NCI-H2227 treated with DMSO at 0.1 percent for 48 hours (cell line): ENCODE data around the gene HEATR9.

Source experiments
- DNase-seq: peaks from one replicate; lab custom pipeline; 2025; lab: John Stamatoyannopoulos, UW

The HEATR9 gene

DNA sequence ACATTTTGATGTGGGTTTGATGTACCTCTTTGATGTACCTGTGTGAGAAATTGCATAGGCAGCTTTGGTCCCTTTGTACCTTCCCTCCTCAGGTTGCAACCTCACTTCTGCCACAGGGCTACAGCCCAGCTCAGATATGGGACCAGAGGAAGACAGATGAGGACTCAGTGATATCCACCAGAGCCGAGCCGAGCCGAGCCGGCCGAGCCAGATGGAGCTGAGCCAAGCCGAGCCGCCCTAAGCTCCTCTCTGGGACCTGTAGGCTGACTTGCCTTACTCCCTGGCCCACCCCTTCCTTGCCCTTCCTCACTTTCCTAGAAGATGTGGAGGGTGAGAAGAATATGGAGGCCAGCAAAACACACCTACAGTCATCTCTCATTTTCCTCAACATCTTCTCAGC lies 3.8 kb downstream of the HEATR9 start:
- no peak for DNase-seq

DNA sequence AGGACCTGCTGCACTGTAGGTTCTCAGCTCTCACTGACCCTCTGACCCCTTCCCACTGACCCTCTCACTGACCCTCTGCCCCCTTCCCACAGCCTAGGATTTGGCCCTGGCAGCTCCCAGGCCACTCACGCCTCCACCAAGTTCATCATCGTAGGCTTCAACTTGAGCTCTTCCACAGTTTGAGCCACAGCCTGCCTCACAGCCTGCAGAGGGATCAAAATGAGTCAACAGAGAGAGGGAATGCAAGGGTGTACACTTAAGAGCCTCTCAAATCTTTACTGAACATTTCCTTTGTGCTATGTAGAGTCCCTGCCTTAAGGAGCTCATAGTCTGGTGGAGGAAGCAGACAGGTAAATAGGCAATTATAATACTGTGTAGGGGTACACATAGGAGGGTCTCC lies 12.1 kb downstream of the HEATR9 start:
- no peak for DNase-seq

DNA sequence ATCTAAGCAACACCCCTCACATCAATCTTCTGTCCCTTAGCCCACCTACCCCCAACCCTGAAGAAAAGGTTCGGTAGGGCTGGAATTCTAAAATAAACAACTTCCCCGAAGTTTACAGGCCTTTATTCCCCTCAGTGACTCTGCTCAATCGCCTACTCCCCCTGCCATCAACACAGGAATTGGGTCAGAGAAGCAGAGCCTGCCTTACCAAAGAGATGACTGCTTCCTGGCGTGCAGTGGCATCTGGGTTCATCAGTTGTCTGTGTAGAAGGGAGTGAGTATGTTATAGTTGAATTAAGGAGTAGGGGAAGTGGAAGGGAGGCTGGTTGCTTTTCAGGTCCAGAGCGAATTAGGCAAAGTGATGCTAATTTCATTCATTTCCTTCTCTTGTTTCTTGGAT lies 12.7 kb downstream of the HEATR9 start:
- DNase-seq = no peak

DNA sequence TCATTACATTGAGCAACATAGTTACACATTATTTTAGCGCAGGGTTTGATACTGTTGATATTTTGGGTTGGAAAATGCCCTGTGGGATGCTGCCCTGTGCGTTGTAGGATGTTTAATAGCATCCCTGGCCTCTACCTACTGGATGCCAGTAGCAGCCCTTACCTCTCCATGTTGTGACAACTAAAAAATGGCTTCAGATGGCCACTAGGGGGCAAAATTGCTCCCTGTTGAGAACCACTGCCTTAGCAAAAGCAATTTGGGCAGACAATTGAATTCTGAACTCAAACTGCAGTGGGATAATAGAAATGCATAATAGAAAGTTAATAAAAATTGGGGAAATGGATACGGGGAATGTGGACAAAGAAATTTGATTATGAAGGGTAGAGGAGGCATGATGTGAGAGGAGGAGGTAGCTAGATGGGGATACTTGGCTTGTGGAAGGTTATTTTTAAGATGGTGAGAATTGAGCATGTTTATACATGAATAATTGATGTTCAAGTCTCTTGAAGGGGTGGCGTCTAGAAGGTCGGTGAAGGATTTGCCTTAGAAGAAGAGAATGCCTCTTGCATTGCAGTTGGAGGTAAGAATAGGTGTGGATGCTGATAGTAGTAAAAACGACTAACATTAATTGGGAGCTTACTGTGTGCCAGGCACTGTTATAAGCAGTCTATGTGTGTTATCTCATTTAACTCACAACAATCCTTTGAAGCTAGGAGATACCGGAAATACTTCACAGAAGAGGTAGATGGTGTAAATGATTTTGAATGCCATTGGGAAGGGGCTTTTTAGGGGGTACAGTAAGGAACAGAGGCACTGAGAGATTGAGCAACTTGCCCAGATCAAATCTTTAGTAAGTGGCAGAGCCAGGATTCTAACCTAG lies 19.0 kb downstream of the HEATR9 start:
- peak; percentile 8 for DNase-seq

DNA sequence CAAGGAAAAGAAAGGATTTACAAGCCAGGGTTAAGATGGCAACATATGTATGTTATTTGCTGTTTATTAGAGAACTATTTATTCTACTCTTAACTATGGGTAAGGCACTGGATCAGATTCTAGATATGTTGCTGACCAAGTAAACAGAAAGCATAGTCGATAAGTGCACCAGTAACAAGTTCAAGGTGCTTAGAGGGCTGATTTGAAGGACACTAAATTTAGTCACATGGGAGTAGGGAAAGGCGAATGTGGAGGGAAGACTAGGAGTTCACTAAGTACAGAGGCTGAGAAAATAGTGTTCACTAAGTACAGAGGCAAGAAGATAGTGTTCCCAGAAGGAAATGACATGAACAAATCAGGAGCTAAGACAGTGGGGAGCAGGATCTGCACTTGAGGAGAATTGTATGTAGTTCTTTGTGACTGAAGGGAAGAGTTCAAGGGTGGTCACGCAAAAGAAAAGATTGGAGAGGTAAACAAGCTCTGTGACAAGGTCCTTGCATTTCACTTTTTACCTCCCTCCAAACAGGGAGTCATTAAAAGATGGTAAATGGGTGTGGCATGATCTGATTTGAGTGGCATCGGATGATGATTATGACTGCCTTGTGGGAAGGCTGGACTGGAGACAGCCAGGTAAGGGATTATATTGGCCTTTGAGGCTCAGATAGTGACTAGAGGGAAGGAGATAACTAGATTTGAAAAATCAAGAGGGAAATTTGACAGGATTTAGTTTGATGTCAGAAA lies 20.9 kb downstream of the HEATR9 start:
- DNase-seq = no peak

DNA sequence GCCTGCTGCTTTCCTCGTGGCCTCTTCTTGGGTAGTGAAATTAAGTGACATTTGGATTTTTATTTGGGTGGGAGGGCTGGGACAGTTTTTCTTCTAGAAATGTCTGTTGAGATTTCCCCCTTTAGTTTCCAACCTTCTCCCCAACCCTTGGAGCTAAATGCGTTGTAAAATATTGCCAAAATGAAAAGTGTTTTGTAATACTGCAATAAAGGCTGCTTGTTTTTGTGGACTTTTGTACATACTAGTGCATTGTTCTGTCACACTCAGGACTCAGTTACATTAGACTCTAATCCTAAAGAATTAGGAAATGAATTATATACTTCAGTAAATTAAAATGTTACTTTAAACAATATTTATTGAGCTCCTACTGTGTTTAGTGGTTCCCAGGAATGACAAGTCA lies 21.7 kb downstream of the HEATR9 start:
- DNase-seq = no peak

DNA sequence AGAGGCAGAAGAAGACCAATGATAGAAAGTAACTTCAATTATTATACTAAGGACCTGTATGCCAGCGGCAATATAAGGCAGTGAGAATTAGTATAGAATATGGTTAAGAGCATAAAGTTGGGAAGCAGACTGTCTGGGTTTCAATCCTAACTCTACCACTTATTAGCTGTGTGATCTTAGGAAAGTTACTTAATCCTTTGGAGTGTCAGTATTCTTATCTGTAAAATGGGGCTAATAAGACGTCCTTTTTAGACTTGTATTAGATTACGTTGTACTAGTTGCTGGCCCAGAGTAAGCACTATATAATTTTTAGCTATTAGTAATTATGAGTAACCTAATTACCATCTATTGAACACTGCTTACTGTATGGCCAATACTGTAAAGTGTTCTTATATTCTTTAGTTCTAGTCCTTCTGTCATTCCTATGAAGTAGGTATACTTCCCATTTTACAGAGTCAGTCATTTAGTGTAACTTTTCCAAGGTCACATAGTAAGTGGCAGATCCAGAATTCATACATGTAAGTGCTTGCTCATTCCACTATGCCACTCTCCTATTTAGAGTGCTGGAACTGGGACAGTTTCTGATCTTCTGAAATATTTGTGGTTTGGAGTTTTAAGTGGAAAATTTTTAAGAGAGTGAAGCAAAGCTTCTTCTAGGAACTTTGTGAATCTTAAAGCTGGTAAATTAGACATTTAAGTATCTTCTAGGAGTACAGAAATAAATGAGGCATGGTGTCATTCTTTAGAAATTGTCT lies 22.5 kb downstream of the HEATR9 start:
- no peak for DNase-seq

DNA sequence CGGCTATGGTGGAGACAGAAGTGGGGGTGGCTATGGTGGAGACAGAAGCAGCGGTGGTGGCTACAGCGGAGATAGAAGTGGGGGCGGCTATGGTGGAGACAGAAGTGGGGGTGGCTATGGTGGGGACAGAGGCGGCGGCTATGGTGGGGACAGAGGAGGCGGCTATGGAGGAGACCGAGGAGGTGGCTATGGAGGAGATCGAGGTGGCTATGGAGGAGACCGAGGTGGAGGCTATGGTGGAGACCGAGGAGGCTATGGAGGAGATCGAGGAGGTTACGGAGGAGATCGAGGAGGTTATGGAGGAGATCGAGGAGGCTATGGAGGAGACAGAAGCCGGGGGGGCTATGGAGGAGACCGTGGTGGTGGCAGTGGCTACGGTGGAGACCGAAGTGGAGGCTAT lies 24.1 kb downstream of the HEATR9 start:
- no peak for DNase-seq

DNA sequence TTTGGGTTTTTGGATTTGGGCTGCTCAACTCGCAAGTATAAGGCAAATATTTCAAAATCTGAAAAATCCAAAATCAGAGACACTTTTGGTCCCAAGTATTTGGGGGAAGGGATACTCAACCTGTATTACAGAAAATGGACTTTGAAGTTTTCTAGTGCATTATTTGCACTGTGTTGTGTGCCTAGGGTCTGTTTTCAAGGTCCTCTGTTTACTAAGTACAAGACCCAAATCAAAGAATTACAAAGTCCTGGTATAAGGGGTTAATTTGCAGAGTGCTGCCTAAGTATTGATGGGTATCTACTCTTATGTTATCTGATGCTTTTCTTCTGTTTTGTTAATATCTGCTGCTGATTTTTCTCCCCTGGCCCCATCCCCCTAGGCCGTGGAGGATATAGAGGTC lies 25.0 kb downstream of the HEATR9 start:
- no peak for DNase-seq

DNA sequence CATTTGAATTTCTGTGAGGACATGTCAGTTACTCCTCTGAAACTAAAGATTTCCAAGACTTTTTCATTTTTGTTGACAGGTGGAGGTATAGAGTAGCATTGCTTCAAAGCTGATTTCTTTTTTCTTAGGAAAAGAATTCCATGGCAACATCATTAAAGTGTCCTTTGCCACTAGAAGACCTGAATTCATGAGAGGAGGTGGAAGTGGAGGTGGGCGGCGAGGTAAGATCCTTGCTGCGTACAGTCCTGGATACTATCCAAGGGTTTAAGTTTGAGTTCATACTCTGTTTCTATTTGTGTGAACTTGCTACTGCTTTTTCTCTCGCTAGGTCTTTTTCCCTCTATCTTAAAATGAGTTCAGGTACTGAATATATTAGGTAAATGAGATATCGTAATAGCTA lies 26.5 kb downstream of the HEATR9 start:
- no peak for DNase-seq

DNA sequence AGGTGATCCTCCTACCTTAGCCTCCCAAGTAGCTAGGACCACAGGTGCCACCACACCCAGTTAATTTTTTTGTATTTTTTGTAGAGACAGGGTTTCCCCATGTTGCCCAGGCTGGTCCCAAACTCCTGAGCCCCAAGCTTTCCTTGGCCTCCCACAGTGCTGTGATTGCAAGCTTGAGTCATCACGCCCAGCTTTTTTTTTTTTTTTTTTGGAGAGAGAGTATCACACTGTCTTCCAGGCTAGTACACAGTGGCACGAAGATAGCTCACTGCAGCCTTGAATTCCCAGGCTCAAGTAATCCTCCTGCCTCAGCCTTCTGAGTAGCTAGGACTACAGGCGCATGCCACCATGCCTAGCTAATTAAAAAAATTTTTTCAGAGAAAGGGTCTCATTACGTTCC lies 27.2 kb downstream of the HEATR9 start:
- no peak for DNase-seq

DNA sequence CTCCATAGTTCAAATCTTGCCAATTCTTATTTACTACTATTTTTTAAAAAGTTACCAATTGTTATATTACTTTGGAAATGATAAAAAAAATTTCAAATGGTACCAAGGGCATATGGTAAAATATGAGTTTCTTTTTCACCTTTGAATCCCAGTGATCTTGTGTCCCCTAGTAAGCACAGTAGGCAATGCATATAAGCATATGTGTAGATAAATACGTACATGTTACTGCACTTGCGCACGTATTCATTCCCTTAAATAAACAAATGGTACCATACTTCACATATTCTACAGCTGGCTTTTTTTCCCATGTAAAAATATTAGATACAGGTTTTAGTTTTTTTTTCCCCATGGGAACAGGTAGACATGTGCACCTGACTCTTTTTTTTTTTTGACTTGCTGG lies 27.6 kb downstream of the HEATR9 start:
- no peak for DNase-seq

DNA sequence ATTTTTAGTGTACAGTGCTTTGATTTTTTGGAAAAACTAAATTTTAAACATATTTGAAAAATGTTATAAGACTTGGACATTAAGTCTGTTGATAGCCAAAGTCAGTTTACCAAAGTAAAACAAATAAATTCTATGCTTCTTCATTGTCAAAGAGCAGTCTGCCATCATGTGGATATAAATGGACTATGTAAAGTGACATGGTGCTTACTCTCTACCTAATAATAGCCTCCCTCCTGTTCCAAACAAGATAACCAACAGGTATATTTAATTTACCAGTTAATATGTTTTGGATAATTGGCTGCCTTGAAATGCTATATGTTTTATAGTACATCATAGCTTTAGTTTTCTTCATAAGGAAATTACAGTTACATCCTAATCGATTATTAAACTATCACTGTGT lies 43.5 kb downstream of the HEATR9 start:
- no peak for DNase-seq

DNA sequence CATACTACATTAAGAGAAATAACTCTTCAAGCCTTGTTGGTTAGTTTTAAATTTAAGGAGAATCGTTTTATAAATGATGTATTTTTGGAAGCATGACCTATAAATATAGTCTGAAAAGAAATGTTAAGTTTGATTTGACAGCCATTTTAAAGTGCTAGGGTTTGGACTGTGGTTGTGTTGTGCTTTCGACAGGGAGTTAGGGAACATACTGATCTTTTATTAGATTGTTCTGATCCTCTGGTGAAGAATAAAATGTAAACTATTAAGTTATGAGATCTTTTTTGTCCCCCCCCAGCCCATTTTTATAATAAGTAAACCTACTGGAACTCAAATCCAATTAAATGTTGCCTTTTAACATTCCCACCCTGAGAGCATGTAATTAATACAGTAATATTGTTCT lies 47.4 kb downstream of the HEATR9 start:
- DNase-seq = no peak

DNA sequence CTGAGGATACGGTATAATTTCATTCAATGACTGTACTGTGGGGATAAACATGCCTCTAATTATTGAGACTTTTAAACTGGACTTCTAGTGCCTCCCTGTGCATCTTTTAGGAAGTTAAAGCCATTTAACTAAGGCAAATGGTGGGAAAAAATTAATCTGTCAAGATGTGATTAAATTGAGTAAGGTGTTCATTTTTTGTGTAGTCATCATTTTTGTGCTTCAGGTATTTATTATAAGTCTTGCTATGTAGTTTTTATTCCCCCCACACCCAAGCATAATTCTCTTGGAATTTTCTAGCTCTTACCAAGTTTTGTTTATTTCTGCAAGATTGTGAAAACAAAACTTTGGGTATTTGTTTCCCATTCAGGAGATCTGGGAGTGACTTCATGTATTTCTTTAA lies 49.2 kb downstream of the HEATR9 start:
- DNase-seq = no peak

DNA sequence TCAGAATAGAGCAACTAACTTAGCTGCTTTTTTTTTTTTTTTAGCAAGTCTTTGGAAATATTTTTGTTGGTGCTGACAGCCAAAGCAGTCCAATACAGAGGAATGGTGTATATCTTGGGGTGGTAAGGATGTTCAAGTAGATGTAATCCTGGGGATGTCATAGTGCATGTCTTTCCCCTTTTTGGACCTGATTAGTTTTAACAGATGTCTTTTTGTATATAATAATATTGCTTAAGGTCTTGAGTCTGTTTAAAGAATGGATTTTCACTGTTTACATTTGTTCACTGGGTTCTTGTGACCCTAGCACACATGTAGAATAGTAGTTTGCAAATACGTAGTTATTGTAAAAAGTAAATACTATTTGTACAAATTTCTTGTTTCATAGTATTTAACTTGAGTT lies 51.5 kb downstream of the HEATR9 start:
- DNase-seq = no peak

DNA sequence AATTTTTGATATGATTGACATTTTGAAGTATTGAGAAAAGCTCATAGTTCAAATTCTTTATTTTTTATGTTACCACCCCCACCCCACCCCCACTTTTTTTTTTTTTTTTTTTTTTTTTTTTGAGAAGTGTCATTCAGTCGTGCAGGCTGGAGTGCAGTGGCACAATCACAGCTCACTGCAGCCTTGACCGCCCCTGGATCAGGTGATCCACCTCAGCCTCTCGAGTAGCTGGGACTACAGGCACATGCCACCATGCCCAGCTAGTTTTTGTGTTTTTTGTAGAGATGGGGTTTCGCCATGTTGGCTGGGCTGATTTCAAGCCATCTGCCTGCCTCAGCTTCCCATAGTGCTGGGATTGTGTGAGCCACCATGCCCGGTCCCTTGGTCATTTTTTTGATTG lies 52.0 kb downstream of the HEATR9 start:
- no peak for DNase-seq

DNA sequence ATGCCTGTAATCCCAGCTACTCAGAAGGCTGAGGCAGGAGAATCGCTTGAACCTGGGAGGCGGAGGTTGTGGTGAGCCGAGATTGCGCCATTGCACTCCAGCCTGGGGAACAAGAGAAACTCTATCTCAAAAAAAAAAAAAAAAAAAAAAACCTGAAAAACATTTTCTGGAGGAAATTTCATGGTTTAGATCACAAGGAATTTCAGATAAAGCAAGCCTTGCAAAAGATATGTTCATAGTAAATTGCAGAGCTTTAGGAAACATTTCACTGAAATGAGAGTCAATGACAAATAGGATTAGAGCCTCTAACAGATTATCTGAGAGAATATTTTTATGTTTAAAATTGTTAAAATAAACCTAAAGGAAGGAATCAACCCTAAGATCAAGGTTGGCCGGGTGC lies 56.2 kb downstream of the HEATR9 start:
- no peak for DNase-seq

DNA sequence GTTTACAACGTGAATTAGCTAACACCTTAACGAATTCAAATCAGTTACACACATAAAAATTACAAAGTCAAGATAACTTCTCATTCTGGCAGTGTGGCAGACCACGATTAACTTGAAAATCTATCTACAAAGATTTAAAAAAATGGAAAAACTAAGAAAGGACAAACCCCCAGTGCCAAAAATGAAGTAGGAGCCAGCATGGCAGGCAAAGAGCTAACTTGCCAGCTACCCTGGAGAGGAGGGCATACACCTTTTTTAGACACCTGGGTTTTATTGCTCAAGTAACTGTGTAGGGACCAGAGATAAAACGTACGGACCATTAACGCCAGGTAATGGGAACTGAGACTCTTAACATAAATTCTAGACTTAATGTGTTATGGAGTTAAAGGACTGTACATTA lies 56.9 kb downstream of the HEATR9 start:
- DNase-seq = no peak

DNA sequence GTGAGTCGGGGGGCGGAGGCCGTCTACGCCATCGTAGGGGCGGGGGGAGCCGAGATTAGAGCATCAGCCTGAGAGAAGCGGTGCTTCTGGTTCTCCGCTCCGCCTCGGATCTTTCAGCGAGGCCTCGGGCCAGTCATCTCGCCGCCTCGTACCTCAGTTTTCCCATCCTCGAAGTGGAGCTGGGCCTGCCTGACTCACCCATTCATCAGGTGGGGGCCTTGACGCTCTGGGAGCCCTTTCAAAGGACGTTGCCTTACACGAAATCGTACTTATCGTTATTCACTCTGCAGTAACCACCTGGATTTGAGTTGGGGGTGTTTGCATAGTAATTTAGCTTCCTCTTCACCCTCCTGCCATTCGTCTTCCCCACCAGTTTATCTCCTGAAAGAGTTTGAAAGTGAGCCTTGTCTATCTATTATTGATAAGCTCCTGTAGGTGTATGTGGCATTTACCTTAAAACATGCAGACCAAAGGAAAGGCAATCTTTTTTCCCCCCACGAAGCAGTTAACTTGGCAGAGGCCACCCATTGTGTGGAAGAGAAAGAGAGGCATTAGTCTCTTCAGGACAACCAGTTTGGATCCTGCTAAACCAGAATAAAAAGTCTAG lies 58.7 kb downstream of the HEATR9 start:
- DNase-seq = no peak

DNA sequence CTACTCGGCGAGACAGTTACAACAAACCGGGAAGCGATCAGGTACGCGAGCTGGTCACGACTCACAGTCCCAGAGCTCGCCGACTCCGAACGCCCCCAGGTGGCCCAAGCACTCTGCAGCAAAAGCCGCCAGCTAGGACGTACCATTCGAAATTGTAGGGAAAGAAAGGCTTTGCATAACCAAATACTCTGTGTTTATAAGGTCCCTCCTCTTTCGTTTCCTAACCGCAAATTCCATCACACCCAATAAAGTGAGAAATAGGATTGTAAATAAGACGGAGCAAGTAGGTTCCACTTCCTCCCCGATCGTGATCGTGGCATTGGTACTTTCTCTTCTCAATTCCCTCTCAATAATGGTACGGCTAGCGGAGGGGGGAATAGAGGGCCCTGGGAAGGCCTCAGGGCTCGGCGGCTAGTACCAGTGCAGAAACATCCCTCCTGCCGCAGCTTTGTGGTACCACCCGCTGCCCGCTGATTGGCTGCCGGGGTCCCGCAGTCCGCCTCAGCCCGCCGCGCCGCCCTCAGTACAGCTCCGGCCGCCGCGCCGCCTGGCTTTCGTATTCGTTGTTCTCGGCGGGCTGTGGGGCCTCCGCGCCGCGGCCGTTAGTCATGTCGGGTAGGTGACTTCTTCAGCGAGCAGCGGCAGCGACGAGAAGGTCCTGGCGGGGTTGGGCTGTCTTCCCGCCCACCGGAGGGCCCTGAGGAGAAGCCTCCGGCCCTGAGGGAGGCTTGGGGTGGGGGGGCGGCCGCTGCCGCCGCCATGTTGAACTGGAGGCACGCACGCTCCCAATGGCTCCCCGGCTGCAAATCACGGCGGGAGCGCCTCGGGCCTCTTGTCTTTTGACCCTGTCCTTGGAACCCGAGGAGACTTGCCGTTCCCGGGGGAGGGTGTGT lies 59.5 kb downstream of the HEATR9 start, which contains the start of gene TAF15:
TAF15 (plus strand) TSS at position 523 of the 893 bp plus-strand sequence; CDS start at position 609, 86 bp downstream.
- DNase-seq = peak; percentile 95
